ENCODE measurements around the gene AHNAK.

- no peak for TF ChIP-seq EZH2 (IDR thresholded peaks at IDR 0.05; ENCODE audit: insufficient read depth, poor library complexity, severe bottlenecking)
- TF ChIP-seq EZH2phosphoT487 (IDR thresholded peaks at IDR 0.05; ENCODE audit: insufficient read depth, low read depth) = no peak
These were observed 30.6 kb upstream of the AHNAK start for GRCh38 chr11:62577046-62577714.
